ENCODE data around the gene SOX4.

DNA sequence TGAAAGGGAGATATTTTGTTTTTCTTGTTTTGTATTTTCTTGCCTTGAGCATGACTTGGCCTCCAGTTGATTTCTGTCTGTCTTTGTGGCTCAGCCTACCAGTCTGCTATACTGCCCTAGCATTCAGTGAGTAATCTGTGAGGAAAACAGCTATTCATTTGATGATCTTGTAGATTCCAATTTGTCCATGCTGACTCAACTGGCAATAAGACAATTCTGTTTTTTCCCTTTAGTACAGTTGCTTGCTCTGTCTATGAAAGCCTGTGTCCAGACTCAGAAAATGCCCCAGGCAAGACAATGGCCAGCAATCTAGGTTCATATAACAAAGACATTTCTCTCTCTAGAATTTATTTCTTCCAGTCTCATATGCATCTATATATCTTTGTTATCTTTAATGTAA, 10.9 kb upstream of the SOX4 start:
- TF ChIP-seq EZH2 (IDR thresholded peaks at IDR 0.05; ENCODE audit: insufficient read depth, poor library complexity, severe bottlenecking), result no peak
- TF ChIP-seq EZH2phosphoT487 (IDR thresholded peaks at IDR 0.05; ENCODE audit: insufficient read depth, low read depth), result no peak
